ENCODE measurements around the gene FGD1.

Gene FGD1

DNA sequence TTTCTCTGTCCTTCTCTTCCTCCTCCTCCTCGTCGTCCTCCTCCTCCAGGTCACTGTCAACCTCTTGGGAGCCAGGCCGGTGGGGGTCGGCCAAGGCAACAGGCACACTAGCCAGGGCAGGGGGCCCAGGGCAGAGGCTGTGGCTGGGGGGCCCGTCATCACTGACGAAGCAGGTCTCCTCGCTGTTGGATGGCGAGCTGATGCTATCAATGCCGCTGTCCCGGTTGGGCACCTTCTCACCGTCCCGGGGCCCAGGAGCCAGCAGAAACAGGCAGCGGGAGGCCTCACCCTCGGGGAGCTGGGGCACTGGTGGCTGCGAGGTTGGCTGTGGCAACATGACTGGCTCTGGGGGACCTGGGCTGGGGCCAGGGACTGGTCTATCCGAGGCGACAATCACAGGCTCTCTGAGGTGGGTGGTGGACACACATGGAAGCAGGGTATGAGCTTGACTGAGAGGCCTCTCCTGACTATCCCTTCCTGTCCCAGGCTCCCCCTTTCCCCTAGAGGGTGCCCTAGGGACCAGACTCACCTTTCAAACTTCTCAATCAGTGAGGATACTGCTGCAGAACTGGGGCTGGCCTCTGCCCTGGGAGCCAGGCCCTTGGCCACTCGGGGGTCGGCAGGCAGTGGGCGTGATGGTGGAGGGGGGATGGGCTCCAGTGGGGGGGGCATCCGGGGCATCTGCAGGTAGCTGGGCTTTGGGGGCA lies 25.8 kb downstream of the FGD1 start:
- no peak for DNase-seq (ENCODE audit: low read depth)

DNA sequence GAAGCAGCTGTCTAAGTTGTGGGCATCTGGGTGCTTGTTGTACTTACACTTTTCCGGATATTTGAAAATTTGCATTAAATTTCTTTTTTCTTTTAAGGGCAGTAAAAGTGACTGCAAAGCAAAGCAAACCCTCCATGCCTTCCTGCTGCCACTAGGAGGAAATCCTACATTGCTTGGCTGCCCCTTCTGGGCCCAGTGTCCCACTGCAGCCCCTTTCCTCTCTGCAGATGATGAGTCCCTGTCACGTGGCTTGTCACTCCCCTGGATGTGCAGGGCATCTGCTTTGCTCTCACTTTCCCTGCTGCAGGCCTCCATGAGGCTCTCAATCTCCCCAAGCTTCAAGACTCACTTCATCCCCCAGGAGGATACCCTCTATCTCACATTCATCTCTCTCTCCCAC lies 43.1 kb downstream of the FGD1 start:
- DNase-seq (ENCODE audit: low read depth): no peak

DNA sequence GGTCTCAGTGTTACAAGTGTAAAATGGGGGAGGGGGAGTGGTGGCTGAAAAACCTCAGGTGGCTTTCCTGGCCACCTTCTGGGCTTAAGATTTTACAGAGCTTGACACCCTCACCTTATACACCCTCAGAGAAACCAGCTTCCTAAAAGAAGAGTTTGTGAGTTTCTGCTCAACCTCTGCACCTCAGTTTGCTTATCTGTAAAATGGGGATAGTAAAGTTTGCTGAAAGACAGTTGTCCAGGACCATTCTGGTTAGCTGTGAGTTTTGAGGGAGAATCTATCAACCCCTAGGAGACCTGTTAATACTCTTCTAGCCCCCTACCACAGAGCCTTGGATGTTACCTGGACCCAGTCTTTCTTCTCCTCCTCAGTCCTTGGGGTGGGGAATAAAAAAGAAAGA lies 46.1 kb downstream of the FGD1 start:
- DNase-seq (ENCODE audit: low read depth): no peak

DNA sequence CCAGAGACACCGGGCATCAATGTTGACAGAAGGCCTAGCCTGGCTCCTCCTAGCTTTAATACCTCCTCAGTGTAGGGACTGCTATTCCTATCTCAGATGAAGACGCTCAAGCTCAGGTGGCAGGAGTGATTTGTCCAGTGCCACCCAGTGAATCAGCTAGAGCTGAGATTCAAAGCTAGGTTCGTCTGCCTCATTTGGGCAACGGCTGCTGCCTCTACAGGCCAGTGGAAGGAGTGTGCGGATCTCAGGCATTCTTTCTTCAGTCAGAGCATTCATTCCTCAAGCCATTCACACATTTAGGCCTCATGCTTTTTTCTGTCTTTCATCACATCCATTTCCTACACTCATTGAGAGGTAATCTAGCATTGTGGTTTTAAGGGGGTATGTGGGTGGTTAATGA lies 48.6 kb downstream of the FGD1 start:
- no peak for DNase-seq (ENCODE audit: low read depth)

DNA sequence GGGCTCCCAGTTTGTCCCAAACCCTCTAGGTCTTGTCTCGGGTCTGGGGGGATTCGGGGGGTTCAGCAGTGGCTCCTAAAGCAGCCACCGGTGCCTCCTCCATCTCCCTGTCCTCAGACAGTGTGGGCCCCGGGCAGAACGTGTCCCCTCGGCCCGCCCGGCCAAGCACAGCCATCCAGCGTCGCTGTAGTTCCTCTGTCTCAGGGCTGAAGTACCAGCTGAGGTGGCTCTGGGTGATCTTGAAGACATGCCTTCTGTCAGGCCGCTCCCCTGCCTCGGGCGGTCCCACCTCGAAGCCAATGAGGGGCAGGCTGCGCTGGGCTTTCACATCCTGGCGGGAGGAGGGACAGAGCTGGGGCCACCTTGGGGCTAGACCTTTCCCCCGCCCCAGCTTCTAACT lies 50.0 kb downstream of the FGD1 start:
- DNase-seq (ENCODE audit: low read depth): no peak

DNA sequence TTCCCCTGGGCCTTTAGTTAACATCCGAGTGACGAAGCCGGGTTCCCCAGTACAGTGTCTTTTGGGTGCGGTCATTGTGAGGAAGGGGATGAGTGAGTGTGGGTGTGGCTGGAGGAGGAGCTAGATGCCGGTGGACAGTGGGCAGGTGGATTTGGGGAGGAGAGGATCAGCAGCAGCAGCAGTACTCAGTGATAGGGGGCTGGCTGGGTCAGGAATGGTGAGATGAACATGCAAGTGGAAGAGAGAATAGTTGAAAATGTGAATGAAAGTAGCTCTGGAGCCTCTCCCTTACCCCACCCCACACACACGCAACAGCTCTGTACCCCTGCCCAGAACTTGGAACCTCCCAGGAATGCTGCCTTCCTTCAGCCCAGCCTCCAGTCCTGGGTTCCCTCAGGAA lies 51.3 kb downstream of the FGD1 start:
- no peak for DNase-seq (ENCODE audit: low read depth)

DNA sequence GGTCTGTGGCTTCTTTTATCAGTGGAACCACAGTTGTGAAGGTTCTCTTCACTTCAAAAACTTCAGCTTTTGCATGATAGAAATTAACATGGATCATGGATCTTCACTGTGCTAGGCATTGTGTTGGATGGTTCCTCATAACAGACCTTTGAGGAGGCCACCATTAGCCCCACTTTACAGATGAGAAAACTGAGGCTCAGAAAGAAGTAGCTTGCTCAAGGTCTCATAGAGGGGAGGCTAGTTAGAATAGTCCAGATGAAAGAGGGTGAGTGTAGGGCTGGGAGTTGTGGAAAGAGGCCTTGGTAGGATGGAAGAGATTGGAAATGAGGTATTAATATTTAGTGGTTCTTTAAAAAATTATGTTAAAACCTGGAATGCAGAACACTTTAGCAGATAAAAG lies 53.2 kb downstream of the FGD1 start:
- DNase-seq (ENCODE audit: low read depth): no peak

DNA sequence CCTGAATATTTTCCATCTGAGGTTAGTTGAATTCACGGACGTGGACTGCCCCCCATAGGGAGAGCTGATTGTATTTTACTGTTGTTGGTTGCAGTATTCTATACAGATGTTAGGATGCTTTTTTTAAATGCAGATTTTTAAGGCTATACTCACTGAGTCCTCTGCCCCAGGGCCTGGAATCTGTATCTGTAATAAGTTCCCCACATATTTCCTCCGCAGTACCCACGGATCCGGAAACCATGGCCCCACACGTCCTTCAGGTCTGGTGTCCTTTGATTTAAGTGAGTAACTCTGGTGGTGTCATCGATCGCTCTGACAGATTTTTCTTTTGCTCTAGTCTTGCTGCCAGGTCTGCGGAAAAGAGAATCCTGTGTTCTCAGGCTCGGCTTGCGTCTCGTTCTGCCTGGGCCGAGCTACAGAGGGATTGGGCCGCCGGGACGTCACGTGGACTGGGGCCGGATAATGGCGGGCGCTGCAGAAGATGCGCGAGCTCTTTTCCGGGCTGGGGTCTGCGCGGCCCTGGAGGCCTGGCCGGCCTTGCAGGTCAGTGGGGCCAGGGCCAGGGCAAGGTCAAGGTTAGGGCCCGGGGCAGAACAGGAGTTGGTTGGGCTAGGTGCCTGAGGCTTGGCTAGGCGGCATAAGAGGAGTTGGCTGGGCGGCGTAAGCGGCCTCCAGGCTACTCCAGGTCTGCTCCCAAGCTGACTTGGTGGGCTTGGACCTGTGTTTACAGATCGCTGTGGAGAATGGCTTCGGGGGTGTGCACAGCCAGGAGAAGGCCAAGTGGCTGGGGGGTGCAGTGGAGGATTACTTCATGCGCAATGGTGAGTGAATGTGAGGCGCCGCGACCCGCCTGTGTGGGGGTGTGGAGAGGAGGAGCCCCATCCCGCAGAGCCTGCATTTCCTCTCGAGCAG lies 55.8 kb downstream of the FGD1 start, which contains the start of gene TSR2:
TSS of gene TSR2 (plus strand) at position 445 of the 912 bp plus-strand sequence. CDS start at position 463, 18 bp downstream.
- DNase-seq (ENCODE audit: low read depth): peak; percentile 64

- DNase-seq (ENCODE audit: low read depth): no peak
These were observed 60.9 kb downstream of the FGD1 start for GRCh38 chrX:54435121-54435520.

GRCh38 chrX:54430519-54430918 lies 65.5 kb downstream of the FGD1 start:
- no peak for DNase-seq (ENCODE audit: low read depth)

- DNase-seq (ENCODE audit: low read depth): no peak
These were observed 68.1 kb downstream of the FGD1 start for GRCh38 chrX:54427837-54428424.

- no peak for DNase-seq (ENCODE audit: low read depth)
These were observed 72.7 kb downstream of the FGD1 start for GRCh38 chrX:54423161-54423888.

DNA sequence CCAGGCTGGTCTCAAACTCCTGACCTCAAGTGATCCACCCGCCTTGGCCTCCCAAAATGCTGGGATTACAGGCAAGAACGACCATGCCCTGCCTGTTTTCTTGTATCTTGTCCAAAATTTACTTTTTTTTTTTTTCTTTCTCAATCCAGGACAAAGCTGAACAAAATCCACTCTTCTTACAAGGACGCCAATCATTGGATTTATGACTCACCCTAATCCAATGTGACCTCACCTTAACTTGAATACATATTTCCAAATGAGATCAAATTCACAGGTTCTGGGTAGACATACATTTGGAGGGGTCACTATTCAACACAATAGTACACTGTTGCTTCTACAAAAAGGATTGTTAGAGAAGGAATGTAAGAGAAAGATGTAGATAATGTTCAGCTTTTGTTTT lies 73.9 kb downstream of the FGD1 start:
- DNase-seq (ENCODE audit: low read depth): no peak

DNA sequence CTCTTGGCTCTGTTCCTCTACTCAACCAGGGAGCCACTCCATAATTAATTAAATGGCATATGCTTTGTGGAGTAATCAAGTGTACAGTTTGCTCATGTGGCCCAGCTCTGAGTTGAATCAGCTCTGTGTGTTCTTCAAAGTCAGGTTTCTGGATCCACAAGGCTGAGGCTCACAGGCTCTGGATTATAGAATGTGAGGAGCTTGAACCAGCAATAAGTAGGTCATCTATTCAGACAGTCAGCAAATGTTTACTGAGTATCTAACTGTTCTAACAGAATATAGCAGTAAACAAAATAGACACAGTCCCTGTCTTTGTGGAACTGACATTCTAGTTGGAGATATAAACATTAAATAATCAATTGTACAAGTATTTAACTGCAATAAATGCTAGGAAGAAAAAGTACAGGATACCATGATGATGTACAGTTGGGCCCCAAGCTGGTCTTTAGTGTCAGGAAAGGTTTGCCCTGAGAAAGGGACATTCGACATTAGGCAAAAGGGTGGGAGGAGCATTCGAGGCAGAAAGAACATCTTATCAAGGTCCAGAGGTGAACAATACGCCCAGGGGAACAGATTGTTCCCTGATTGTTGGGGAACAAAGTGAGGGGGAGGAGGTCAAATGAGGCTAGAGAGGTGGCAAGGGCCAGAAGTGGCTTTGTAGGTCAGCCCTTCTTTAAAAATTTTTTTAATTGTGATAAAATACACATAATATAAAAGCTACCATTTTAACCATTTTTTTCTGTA lies 76.3 kb downstream of the FGD1 start:
- DNase-seq (ENCODE audit: low read depth): no peak

DNA sequence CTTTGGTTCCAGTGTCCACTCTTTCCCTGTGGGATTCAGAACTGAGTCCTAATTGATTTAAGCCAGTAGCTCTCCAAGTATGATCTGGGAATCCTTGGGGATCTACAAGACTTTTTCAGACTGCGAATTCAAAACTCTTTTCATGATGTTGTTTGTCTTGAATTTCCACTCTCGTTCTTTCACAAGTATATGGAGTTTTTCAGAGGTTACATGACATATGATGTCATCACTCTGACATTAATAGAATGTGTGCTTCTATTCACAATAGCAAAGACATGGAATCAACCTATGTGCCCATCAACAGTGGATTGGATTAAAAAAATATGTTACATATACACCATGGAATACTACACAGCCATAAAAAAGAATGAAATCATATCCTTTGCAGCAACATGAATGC lies 79.1 kb downstream of the FGD1 start:
- no peak for DNase-seq (ENCODE audit: low read depth)

- no peak for DNase-seq (ENCODE audit: low read depth)
These were observed 80.3 kb downstream of the FGD1 start for GRCh38 chrX:54415534-54416350.

- DNase-seq (ENCODE audit: low read depth): no peak
These were observed 82.3 kb downstream of the FGD1 start for GRCh38 chrX:54413753-54414152.

GRCh38 chrX:54411732-54412131 lies 84.3 kb downstream of the FGD1 start:
- no peak for DNase-seq (ENCODE audit: low read depth)

DNA sequence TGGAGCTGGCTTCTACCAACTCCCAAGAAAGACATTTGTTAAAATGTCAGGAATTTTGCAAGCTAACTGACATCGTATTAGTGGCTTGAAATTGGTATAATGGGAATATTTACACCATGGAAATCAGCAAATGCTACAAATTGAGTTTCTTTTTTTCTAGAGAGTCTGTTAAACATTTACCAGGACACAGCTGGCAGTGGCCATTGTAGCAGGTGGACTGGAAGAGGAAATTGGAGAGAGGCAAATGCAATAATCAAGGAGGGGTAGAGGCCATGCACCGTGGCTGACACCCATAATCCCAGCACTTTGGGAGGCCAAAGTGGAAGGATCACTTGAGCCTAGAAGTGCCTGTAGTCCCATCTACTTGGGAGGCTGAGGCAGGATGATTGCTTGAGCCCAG lies 88.8 kb downstream of the FGD1 start:
- no peak for DNase-seq (ENCODE audit: low read depth)

- no peak for DNase-seq (ENCODE audit: low read depth)
These were observed 98.9 kb downstream of the FGD1 start for GRCh38 chrX:54397113-54397512.

Measured in stimulated activated CD8-positive, alpha-beta memory T cell treated with anti-CD3 and anti-CD28 coated beads, Interleukin-4, amount 100 ng/mL, for 24 hours (primary cell).